GM21423 (cell line): ENCODE measurements around the gene CCL1.

ENCODE experiments used
- ATAC-seq: cut with Tn5 transposase; IDR thresholded peaks from one replicate; pipeline ENCODE4 v1.9.1; 2021; ENCODE audit warnings: mild to moderate bottlenecking, moderate library complexity; ENCODE audit not compliant: unreplicated experiment

Gene CCL1

DNA sequence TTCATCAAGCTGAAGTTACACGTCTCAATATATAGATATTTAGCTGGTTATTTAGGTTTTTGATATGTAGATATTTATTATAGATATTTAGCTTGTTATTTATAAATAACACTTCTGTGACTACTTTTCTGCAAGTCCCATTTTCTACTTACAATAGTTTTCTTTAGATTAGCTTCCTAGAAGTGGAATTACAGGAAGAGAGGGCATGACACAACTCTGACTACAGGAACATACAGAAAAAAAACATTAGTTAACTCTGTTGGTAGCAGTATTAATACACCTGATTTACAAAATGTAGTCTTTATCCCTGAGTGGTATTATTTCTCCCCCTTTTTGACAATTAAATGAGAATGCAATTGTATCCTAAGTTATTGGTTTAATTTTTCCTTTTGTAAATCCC is 21.2 kb upstream of the CCL1 start:
- no peak for ATAC-seq

DNA sequence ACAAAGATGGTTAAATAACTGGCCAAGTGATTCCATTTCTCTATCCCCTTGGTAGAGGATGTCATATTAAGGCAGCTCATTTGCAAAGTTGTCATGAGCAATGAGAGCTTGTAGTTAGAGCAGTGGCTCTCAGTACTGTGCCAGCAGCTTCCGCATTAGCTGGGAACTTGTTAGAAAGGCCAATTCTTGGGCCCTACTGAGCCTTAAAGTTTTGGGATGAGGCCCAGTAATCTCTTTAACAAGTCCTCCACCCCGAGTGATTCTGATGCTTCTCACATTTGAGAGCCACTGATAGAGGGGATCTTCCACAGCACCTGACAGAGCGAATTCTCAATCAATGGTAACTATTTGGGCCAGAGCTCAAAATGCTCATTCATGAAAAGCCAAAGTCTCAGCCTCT is 20.2 kb upstream of the CCL1 start:
- ATAC-seq: no peak

DNA sequence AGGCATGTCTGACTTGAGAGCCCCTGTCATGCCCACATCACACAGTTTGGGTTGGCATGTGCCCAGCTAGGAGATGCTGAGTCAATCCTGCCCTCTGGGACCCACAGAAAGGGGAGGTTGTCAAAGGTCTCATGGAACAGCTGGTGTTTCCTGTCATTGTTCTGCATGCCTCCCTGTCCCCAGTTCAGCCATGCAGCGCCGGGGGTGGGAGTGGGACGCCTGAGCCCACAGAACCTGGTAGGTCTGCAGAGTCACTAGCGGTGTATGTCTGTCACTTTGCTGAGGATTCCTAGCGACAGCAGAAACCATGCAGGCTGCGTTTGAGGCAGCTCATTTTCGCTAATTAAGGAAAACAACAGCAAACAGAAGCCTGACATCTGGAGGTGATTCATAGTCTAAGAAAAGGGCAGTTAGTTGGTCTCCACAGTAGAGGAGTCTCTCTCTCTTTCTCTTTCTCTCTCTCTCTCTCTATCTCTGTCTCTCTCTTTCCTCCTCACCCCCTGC is 19.6 kb upstream of the CCL1 start:
- no peak for ATAC-seq

DNA sequence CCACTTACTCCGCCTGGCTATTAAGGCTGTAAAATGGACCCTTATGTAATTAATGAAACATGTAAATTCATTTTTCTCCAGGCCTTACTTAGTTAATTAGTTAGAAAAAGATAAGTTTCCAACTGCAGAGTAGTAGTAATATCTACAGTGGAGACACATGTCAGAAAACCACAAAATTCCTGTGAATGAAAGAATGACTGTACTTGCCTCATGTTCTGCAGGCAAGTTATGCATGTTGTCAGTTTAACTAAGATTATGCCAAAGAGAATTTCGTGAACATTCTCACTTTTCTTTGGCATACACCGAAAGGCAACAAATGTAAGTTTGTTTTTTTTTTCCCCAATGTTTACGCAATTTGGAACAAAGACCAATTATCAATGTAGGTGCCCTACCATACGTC is 16.8 kb upstream of the CCL1 start:
- ATAC-seq: no peak

DNA sequence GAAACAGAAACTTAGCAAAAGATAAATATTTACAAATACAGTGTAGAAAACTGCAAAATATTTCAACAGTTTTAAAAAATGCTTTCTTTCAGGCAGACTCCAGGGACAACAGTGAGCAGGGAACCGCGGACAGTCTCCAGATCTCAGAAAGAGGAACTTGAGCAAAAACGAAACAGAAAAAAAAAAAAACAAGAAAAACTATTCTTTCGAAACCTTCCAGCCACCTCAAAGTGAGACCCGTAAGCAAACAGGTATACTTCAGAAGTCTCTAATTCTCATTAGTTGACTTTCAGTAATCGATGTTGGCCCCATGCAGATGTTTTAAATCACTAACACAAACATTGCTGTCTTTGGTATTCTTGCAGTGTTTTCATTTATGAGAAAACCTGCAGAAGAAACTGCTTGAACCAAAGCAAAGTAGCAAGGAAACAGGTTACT is 15.7 kb upstream of the CCL1 start:
- ATAC-seq: peak; percentile 74

DNA sequence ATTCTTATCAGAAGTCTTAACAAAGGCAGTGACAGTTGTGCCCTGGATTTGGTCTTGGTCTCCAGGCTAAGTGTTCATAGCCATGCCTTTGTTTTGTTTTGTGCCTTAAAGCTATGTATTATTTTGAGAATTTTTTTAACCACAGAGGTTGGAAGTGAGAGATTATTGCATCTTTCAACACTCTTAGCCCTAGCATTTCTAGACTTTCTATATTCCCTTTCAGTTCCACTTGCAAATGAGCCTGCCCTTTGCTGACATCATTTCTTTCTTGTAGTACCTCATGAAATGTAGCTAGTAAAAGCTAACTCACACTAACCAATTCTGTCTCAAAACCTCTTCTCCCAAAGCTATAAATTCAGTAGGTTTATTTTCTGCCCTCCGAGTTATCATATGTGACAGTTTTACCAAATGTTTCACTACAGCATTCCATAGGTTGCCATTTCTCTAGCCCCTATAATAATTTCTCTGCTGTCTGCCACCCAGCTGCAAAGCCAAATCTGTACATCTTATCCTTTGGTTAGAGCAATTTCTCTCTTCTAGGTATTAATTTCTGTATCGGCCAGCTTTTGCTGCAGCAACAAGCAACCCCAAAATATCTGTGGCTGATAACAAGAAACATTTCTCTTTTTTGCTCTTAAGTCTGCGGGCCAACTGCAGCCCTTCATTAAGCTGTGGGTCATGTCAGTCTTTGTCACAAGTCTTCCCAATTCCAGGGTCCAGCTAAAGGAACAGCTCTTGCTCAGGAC is 14.2 kb upstream of the CCL1 start:
- ATAC-seq: peak; percentile 51

DNA sequence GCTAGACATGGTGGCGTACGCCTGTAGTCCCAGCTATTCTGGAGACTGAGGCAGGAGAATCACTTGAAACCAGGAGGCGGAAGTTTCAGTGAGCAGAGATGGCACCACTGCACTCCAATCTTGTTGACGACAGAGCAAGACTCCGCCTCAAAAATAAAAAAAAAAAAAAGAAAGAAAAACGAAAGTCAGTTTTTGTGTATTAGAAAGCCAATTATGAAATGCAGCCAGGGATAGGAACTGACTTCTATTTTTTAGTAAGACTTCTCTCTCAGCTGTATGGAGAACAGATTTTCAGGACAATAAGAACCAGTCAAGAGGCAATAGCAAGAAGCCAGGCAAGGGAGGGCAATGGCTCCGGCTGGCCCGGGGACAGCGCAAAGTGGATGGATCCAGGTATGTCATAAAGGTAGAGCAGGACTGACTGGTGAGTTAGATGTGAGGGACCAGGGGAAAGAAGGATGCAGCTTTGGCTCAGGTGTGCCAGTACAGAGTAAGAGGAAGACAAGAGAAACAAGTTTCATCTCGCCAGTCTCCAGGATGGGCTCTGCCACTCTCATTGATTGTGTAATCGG is 12.5 kb upstream of the CCL1 start:
- no peak for ATAC-seq

DNA sequence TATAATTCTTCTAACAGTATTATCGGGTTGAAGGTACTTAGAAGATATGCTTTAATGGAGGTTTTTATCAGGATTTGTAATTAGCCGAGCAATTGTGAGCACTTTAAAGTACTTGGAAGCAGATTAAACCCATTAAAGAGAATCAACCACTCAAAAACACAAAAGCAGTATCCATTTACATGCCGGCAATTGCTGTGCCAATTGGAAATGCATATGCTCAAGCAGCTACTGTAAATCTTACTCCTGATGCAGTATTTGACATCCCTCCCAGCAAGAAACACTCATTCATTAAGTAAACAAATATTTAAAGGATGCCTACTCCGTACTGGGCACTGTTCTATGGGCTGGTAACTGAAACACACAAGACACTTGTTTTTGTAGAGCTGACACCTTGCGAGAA is 11.4 kb upstream of the CCL1 start:
- no peak for ATAC-seq

DNA sequence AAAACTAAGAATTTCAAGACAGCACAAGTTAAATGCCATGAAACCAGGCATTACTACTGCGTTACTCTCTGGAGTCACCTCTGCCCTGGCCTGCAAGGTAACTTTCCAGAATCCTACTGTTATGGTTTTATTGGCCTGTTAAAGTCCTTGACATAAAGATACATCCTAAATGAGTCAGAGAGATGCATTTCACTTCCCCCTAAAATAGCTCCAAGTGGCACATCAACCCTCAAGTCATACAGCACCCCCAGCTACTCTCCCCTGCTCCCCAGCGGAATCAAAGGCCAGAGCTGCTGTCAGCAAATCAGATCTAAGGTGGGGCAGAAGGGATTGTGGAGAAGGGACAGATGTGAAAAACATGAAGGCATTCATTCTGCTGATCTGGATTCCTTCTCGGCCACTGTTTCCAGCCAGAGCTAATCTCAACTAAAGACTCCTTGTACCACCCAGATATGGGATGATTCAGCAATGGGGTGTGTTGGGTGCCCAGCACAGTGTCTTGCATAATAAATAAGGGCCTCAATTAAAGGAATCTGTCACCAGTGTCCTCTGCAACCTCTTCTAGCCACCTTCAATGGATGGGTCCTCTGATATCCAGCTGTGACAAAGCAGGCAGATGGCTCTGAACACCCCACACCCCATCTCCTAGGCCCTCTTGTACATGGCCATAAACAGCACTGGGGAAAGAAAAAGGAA is 8.5 kb upstream of the CCL1 start:
- ATAC-seq: no peak

DNA sequence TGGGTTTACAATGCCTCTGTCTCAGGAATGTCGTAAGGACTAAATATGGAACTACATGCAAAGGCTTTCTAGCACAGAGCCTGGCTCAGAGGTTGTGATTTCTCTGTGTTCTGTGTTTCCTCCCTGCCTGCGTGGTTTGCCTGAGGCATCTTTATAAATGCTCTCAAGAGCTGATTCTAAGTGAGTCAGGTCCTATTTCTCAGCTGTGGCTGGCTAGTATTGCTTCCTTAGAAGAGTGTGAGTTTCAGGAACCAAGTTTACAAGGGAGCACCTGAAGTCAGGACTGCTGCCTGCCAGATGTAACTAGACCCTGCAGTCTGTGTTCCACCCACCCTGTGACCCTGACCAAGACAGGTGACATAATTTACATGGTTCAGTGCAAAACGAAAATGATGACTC is 8.0 kb upstream of the CCL1 start:
- no peak for ATAC-seq

DNA sequence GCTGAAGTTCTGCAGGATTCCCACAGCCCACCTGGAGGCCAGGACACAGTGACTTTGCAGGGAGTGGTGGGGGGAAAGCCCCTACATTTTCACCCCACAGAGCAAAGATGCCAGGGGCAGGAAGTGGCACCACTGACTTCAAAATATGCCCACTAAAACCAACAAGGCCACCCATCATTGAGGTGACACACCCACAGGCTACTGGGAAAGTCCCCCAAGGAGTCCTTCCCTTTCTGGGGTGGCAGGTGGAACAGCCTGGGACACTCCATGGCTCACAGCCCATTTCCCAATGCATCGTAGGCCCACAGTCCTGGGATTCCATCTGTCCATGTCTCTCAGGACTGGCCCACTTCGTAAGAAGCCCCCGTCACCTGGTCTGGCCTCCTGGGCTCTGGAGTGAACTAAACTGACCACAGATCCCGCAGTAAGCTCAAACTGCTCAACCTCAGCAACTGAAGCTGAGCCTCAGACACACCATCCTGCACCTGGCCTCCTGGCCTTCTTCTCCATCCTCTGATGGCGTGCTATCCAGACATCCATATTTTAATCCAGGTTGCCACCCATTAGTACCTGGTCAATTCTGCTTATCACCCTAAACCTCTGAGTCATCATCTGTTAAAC is 7.5 kb upstream of the CCL1 start:
- ATAC-seq: no peak

DNA sequence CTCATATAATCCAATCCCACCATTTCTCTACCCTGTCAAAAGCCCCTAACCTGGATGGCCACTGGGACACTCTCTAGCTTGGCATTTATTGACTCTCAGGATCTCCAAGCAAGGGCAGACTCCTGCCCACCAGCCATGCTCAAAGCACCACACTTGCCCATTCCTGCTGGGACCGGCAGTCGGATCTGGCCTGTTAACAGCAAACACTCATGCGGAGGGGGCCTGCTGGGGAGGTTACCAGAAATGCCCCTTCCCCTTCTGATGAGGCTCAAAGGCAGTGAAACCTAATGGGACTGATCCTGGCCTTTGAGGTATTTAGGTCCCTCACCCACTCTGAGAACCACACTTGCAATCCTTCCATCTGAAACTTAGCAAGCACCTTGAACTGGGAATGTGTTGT is 6.5 kb upstream of the CCL1 start:
- ATAC-seq: no peak

DNA sequence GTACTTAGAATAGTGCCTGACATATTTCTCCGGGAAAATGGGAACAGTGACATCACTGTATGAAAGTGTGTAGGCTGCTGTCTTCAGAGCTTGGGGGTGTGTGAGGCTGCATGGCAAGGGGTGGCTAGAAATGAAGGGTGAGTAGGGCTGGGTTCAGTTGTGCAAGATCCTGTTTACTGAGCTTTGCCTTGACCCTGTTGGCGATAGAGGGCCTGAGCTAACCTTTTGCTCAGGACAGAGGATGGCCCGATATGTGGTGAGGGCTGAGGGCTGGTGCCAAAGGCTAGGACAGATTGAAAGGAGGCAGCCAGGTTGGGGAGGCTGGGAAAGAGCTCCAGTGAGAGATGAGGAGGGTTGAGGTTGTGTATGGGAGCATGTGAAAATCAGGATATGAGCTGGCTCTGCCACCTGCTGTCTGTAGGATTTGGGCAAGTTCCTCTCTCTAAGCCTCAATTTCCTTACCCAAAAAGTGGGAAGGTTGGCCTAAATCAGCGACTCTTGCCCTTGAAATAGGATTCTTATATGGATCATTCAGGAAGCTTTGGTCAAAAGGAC is 6.0 kb upstream of the CCL1 start:
- ATAC-seq: no peak

DNA sequence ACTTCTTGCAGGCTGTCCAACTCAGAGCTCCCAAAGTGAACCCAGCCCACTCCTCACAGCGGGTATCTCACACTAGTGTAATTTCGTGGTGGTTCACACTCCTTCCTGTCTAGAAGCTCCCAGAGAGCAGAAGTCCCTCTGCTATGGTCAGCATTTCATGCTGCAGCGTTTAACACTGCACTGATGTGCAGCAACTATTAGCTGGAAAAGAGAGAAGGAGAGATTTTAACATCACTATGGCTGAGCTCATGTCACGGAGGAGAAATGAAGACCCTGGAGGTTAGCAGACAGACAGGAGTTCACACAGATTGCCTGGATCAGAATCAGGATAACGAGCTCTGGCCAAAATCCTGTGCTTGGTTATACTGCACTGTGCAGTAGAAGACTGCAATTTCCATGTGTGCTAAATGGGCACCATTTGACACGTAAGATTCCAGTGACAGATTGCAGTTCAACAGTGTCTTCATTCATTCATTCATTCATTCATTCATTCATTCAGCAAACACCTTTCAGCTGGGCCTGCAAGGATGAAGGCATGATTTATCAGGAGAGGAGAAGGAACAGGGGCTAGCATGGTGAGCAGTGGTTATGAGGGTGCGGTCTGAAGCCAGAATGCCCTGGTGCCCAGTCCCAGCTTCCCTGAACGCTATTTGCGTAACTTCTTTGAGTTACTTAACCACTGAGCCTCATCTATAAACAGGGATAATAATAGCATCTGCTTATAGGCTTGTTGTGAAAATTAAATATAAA is 5.3 kb upstream of the CCL1 start:
- no peak for ATAC-seq

DNA sequence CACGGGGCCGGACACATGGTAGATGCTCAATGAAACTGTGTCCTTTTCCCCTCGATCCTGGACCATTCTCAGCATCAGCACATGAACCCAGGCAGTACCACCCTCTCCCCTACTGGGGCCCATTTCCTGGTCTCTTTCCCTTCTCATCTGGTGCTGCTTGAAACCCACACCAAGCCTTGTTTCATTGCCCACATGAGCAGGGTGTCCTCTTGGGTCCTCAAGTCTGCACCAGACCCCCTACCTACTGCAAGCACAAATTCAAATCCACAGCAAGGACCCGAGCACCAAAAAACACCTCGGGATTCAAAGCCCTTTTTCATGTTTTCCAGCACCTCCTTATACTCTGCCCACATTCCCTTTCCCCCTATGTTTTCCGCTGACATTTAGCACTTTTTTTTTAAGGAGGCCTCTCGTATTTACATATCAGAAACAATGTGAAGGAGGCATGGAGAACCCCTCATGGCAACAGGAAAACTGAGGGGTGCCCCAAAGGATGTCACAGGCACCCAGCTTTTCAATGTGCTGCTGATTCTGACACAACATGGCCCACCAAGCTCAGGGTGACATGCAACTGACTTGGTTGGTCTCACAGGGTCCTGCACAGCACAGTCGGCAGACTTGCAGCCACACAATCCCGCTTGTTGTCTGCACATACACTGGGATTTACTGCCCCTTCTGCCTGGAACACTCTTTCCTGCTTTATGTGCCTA is 4.6 kb upstream of the CCL1 start:
- no peak for ATAC-seq

DNA sequence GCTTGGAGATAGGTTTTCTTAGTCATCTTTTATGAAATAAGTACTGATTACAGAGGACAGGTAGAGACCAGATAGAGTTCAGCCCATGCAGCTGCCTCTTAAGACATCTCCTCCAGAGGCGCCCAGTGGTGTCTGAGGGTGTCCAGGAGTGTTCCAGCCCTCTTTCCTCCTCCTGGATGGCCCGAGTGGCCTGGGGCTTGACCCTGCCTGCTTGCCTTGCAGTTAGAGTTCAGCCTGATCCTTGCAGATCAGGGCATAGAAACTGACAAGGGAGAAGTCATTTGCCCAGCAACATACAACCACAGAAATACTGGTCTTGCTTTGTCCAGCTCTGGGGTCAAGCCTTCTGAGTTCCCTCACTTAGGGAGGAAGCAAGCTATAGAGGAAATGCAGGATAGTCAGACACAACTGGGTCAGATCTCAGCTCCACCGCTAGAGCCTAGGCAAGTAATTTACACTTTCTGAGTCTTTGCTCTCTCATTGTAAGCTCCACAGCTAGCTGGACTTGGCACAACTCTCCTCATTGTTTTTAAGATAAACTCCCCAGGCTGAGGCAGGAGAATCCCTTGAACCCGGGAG is 3.6 kb upstream of the CCL1 start:
- ATAC-seq: no peak

DNA sequence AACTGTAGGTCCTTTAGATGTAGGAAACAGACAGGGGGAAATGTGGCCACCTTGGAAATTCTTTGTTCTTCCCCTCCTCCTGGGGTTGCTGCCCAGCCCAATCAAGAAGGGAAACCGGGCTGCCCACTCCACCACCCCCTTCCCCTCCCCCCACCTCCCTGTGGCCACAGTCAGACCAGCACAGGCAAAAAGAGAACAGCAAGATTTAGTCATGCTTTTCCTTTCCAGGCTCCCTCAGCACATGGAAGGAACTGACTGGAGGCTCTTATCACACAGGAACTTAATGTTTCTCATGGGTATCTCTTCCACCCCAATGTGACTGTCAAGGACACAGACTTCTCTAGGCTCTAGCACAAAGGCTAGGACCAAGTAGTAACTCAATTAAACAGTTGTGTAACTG is 3.0 kb upstream of the CCL1 start:
- ATAC-seq: no peak

DNA sequence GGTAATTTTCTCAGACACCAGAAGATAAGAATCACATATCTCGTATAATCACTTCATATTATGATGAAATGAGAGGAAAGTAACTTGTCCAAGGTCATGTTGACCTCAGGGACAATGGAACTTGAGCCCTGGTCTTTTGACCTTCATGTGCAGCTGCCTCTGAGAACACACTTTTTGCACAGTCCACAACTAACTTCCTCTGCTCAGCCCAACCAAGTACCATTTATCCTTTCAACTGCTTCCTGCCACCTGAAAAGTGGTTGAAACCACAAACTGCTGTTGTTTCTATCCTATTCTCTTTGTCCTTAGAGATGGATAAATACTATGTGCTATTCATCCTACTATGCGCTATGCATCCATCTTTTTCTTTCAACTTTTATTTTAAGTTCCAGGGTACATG is 2.3 kb upstream of the CCL1 start:
- ATAC-seq: no peak

DNA sequence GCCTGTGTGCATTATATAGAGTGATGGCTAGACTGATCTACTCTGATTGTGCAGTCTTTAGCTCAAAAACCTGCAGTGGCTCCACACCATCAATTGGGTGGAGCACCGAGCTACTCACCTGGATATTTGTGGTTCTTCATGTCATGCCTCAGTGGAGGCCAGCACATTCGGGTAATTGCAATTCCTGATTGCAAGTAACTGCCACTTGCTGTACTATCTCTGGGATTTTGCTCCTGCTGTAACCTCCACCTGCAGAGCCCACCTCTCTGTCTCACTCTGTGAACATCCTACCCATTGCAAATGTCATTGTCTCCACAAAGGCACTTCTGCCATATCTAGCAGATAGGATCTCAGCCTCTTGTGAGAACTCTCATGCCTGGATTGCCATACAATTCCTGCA is 1.7 kb upstream of the CCL1 start:
- no peak for ATAC-seq
